Esophagus muscularis mucosa (tissue), 4 donors: ENCODE data around the gene CCDC40.

Source experiments
- CTCF ChIP-seq, 3 experiments: fragments of 200-600 bp in 2 of 3; fragments of 450-650 bp in 1 of 3; sonication (generic) in 2 of 3; IDR thresholded peaks; one replicate each; pipeline ENCODE4 v1.5.1; 2017 to 2019; ENCODE audit warnings: antibody characterized with exemption in 3 of 3, mild to moderate bottlenecking in 2 of 3, moderate library complexity in 1 of 3
- EP300 ChIP-seq: sonication (generic); formaldehyde crosslinking; IDR thresholded peaks from one replicate; pipeline ENCODE4 v1.6.1; 2017; ENCODE audit warnings: antibody characterized with exemption
- POLR2A ChIP-seq: fragments of 450-650 bp; IDR thresholded peaks from one replicate; pipeline ENCODE4 v1.6.1; 2017; ENCODE audit warnings: antibody characterized with exemption, moderate library complexity, mild to moderate bottlenecking, low read depth

GRCh38 chr17:80147035-80147822, 110.8 kb downstream of the CCDC40 start, which contains the start of gene EIF4A3:
- peak in 1 of 3 experiments; percentile 7 for TF ChIP-seq CTCF (IDR thresholded peaks at IDR 0.05)
- TF ChIP-seq EP300, result peak; percentile 98
- peak; percentile 83 for TF ChIP-seq POLR2A
